B cell (primary cell): ENCODE data around the gene HDAC5. TPM values are rescaled to one million over a fixed set of nuclear protein-coding genes. Genes with fewer than 3 reads are reported as not detected.

ENCODE experiments used
- ATAC-seq: fragments of 200-7000 bp; cut with Tn5 transposase; one replicate; pipeline ENCODE4 v1.10.0; 2021; ENCODE audit warnings: low read depth, mild to moderate bottlenecking, moderate number of reproducible peaks, moderate library complexity
- CTCF ChIA-PET: fragments of 350-600 bp; sonication (Branson Sonifier 250); formaldehyde crosslinking; loops from one replicate; lab custom pipeline; 2021; ENCODE audit warnings: antibody characterized with exemption, inconsistent platforms; lab: Charles Lee
- POLR2A ChIA-PET: fragments of 350-600 bp; sonication (Branson Sonifier 250); formaldehyde crosslinking; loops from one replicate; lab custom pipeline; 2021; ENCODE audit warnings: antibody characterized with exemption; lab: Charles Lee
- DNase-seq: peaks from one replicate; pipeline ENCODE4 v3.0.0; 2013
- H2AFZ ChIP-seq: 2 replicates; pipeline ENCODE4 v1.6.1; 2012; ENCODE audit warnings: mild to moderate bottlenecking, low read depth, low read length; ENCODE audit not compliant: insufficient read depth, poor library complexity, severe bottlenecking
- H3K27ac ChIP-seq, 2 donors: 1 replicate in 1 of 2; 2 replicates in 1 of 2; pipeline ENCODE4 v1.5.1; 2012 to 2013; ENCODE audit warnings: low read length in 2 of 2, mild to moderate bottlenecking in 2 of 2, moderate library complexity in 1 of 2
- H3K27me3 ChIP-seq, 4 experiments: fragments of 200-600 bp in 1 of 4; sonication (generic) in 1 of 4; replicated peaks in 1 of 4; 1 replicate in 2 of 4; 2 replicates in 2 of 4; pipeline versions ENCODE4 v1.6.1 to v1.7.0; 2013 to 2016; ENCODE audit warnings: low read length in 3 of 4, mild to moderate bottlenecking in 2 of 4, mixed read lengths in 1 of 4, moderate library complexity in 1 of 4; ENCODE audit not compliant: insufficient read depth in 4 of 4, control insufficient read depth in 3 of 4; ENCODE audit errors: control extremely low read depth in 1 of 4
- H3K36me3 ChIP-seq, 2 experiments: replicated peaks in 1 of 2; 1 replicate in 1 of 2; 2 replicates in 1 of 2; pipeline versions ENCODE4 v1.6.1 to v1.7.1; 2013; ENCODE audit warnings: low read length in 1 of 2; ENCODE audit not compliant: insufficient read depth in 2 of 2, control insufficient read depth in 1 of 2; ENCODE audit errors: control extremely low read depth in 1 of 2, extremely low read depth in 1 of 2
- H3K4me1 ChIP-seq, 2 donors: fragments of 200-600 bp in 1 of 2; sonication (generic) in 1 of 2; 1 replicate in 1 of 2; 2 replicates in 1 of 2; pipeline versions ENCODE4 v1.5.1 to v1.6.1; 2013 to 2017; ENCODE audit warnings: low read length in 2 of 2; ENCODE audit not compliant: control insufficient read depth in 2 of 2, insufficient read depth in 2 of 2
- H3K4me2 ChIP-seq: replicated peaks from 2 replicates; pipeline ENCODE3; 2012; ENCODE audit warnings: mild to moderate bottlenecking, low read depth, low read length; ENCODE audit not compliant: poor library complexity, severe bottlenecking
- H3K4me3 ChIP-seq, 5 experiments: fragments of 200-600 bp in 1 of 5; sonication (generic) in 1 of 5; 1 replicate in 3 of 5; 2 replicates in 2 of 5; pipeline versions ENCODE4 v1.5.1 to v1.7.0; 2011 to 2016; ENCODE audit warnings: low read length in 4 of 5, mild to moderate bottlenecking in 4 of 5, low read depth in 2 of 5, control low read depth in 1 of 5, moderate library complexity in 1 of 5; ENCODE audit not compliant: insufficient read depth in 1 of 5; ENCODE audit errors: control extremely low read depth in 1 of 5, extremely low read depth in 1 of 5
- H3K79me2 ChIP-seq: fragments of 200-600 bp; sonication (generic); one replicate; pipeline ENCODE4 v1.6.0; 2016; ENCODE audit warnings: low read length; ENCODE audit not compliant: control insufficient read depth, insufficient read depth
- H3K9ac ChIP-seq: fragments of 200-600 bp; sonication (generic); 2 replicates; pipeline ENCODE4 v1.6.1; 2017; ENCODE audit warnings: mild to moderate bottlenecking, low read length, moderate library complexity
- H3K9me3 ChIP-seq, 3 donors: one replicate each; pipeline versions ENCODE4 v1.6.1 to v1.7.1; 2013; ENCODE audit warnings: low read length in 2 of 3; ENCODE audit not compliant: control insufficient read depth in 2 of 3, insufficient read depth in 1 of 3; ENCODE audit errors: control extremely low read depth in 1 of 3
- H4K20me1 ChIP-seq: 2 replicates; pipeline ENCODE4 v1.6.0; 2012; ENCODE audit warnings: mild to moderate bottlenecking, low read length; ENCODE audit not compliant: insufficient read depth, control insufficient read depth, poor library complexity, severe bottlenecking
- H3K27ac Mint-ChIP-seq: one replicate; pipeline ENCODE4 v1.8.0; 2021; ENCODE audit warnings: mixed read lengths
- H3K27me3 Mint-ChIP-seq: one replicate; pipeline ENCODE4 v1.8.0; 2021; ENCODE audit warnings: mixed read lengths
- H3K4me1 Mint-ChIP-seq: one replicate; pipeline ENCODE4 v1.8.0; 2021; ENCODE audit warnings: mixed read lengths
- H3K4me3 Mint-ChIP-seq: one replicate; pipeline ENCODE4 v1.8.0; 2021; ENCODE audit warnings: mixed read lengths
- H3K9me3 Mint-ChIP-seq: one replicate; pipeline ENCODE4 v1.8.0; 2022; ENCODE audit warnings: mixed read lengths; ENCODE audit not compliant: insufficient read depth
- EZH2 ChIP-seq: IDR thresholded peaks from 2 replicates; pipeline ENCODE4 v1.6.1; 2012; ENCODE audit warnings: borderline replicate concordance, low read depth, mild to moderate bottlenecking, moderate library complexity, low read length; ENCODE audit not compliant: insufficient read depth, poor library complexity, severe bottlenecking
- WGBS: methylation state at CpG from one replicate; pipeline ENCODE4 v1.1.5; 2013; ENCODE audit warnings: missing lambda C conversion rate; ENCODE audit not compliant: insufficient coverage; 5-methylcytosine and 5-hydroxymethylcytosine counted together
- intact Hi-C: fragments of 100-400 bp; cut with micrococcal nuclease; formaldehyde crosslinking; loops from one replicate; pipeline ENCODE4 v1.10.0; 2022
- polyA plus RNA-seq: library from polyadenylated mRNA; depleted of rRNA; stranded (reverse); fragments of >200 nt; gene quantifications from 2 replicates; pipeline ENCODE4 v1.2.3, GENCODE V29; 2012
- total RNA-seq, 2 donors: library from RNA; stranded (reverse); fragments of 120-200 nt in 1 of 2; gene quantifications; 1 replicate in 1 of 2; 2 replicates in 1 of 2; pipeline versions ENCODE4 v1.2.3 to v1.2.4, GENCODE V29; 2013 to 2022
- TF ChIP-seq, protein P1 (sequence below): fragments of 200-600 bp; IDR thresholded peaks from one replicate; pipeline ENCODE4 v1.8.0; 2022; ENCODE audit warnings: antibody characterized with exemption, mild to moderate bottlenecking

Gene HDAC5
- total and polyA plus RNA-seq, 2 donors (not counting 1 experiment from before 2014, with no cell fraction given) = 99.8 to 104 TPM

DNA sequence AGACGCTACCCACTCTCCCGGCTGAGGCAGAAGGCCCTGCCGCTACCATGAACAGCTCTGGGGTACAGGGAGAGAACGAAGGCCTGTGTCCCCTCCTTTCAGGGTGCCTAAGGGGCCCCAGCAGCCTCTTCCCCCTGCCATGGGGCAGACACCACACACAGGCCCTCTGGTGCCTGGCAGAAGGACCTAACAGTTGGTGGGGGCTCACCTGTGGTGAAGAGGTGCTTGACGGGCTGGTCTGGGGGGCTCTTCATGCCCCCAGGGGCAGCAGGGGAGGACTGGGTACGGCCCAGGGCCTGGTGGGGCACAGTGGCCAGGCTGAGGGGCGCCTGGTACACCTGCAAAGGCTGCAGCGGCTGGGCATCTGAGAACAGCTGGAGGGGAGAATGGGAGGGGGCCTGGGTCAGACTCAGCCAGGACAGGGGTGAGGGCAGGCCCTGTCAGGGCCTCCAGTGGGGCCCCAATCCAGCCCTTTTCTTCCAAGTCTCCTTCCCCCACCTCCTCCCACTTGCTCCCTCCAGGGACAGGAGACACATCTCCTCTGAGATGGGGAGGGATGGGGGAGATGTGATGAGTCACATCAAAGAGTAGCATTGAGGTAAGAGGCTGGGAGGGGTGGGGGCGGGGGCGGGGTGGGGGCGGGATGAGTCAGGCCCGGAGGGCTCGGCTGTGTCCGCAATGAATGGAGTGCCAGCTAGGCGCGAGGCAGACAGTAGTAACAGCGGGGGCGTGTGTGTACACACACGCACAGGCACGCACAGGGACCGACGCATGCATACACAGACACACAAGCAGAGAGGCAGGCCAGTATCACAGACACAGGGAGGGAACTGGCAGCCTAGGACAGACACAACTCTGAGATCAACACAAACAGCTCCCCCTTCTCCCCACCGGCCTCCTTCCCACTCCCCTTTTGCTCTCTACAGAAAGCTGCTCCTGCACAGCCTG lies 36.8 kb downstream of the HDAC5 start:
- no peak for DNase-seq
- Mint-ChIP-seq H3K4me1 (no peaks in the 10 kb centered on the region), H3K27ac (no peak overlapping the region), H3K27me3 (no peaks in the 10 kb centered on the region), H3K4me3 (no peak overlapping the region), H3K9me3 (no peaks in the 10 kb centered on the region)
- intact Hi-C loops = no loop called here
- CTCF ChIA-PET = interaction anchor here (0.5 kb wide), 1 partner anchor 41 kb away, joined by 3 read pairs; no protein-coding TSS in a partner anchor
- no peak overlapping the region for H3K4me2 ChIP-seq
- H3K9me3 ChIP-seq = no peaks in the 10 kb centered on the region
- no peak overlapping the region for H3K9ac ChIP-seq
- no peaks in the 10 kb centered on the region for H3K4me1 ChIP-seq
- peaks cover 1 to 67% of the 10 kb centered on the region in 2 experiments for H3K36me3 ChIP-seq
- no peak for ATAC-seq
- POLR2A ChIA-PET = no interaction called here
- WGBS = 93% methylated on average over 17 of the region's 23 CpGs
- H4K20me1 ChIP-seq = no peaks in the 10 kb centered on the region
- TF ChIP-seq, protein P1, sequence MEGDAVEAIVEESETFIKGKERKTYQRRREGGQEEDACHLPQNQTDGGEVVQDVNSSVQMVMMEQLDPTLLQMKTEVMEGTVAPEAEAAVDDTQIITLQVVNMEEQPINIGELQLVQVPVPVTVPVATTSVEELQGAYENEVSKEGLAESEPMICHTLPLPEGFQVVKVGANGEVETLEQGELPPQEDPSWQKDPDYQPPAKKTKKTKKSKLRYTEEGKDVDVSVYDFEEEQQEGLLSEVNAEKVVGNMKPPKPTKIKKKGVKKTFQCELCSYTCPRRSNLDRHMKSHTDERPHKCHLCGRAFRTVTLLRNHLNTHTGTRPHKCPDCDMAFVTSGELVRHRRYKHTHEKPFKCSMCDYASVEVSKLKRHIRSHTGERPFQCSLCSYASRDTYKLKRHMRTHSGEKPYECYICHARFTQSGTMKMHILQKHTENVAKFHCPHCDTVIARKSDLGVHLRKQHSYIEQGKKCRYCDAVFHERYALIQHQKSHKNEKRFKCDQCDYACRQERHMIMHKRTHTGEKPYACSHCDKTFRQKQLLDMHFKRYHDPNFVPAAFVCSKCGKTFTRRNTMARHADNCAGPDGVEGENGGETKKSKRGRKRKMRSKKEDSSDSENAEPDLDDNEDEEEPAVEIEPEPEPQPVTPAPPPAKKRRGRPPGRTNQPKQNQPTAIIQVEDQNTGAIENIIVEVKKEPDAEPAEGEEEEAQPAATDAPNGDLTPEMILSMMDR = no peak
- no peak for TF ChIP-seq EZH2
- H3K27ac ChIP-seq = no peak overlapping the region
- H3K27me3 ChIP-seq = no peaks in the 10 kb centered on the region
- no peak overlapping the region for H3K4me3 ChIP-seq
- H2AFZ ChIP-seq = no peak overlapping the region
- peaks cover 2% of the 10 kb centered on the region for H3K79me2 ChIP-seq

GRCh38 chr17:44085908-44086307 lies 37.5 kb downstream of the HDAC5 start:
- no peak overlapping the region for H3K4me3 ChIP-seq
- H3K79me2 ChIP-seq = peaks cover 2% of the 10 kb centered on the region
- H3K9ac ChIP-seq = no peak overlapping the region
- H4K20me1 ChIP-seq = no peaks in the 10 kb centered on the region
- WGBS = 100% methylated on average over 1 of the region's 5 CpGs
- no peak overlapping the region for H3K4me2 ChIP-seq
- CTCF ChIA-PET = no interaction called here
- H3K4me3 Mint-ChIP-seq = no peak overlapping the region
- ATAC-seq (no peak), DNase-seq (no peak)
- H3K4me1 Mint-ChIP-seq = no peaks in the 10 kb centered on the region
- no peaks in the 10 kb centered on the region for H3K9me3 ChIP-seq
- no peaks in the 10 kb centered on the region for H3K4me1 ChIP-seq
- intact Hi-C loops = no loop called here
- no peaks in the 10 kb centered on the region for H3K9me3 Mint-ChIP-seq
- no peak overlapping the region for H3K27ac Mint-ChIP-seq
- H3K27me3 ChIP-seq = no peaks in the 10 kb centered on the region
- no peaks in the 10 kb centered on the region for H3K27me3 Mint-ChIP-seq
- POLR2A ChIA-PET = no interaction called here
- peaks cover 1 to 61% of the 10 kb centered on the region in 2 experiments for H3K36me3 ChIP-seq
- no peak overlapping the region for H3K27ac ChIP-seq
- no peak overlapping the region for H2AFZ ChIP-seq
- no peak for TF ChIP-seq EZH2
- TF ChIP-seq, protein P1 = no peak
